ENCODE results near the gene SIPA1L3. TPM values are rescaled to one million over a fixed set of nuclear protein-coding genes. Genes with fewer than 3 reads are reported as not detected.

SIPA1L3 gene
- total and polyA plus RNA-seq, 9 of the 15 experiments (the other 6 are each of a cell fraction or from before 2014, with no cell fraction given): 0.01 to 6.1 (median 2.5) TPM

GRCh38 chr19:38034492-38034860 is 127.5 kb downstream of the SIPA1L3 start:
- Histone ChIP-seq H3K79me2 (ENCODE audit: control insufficient read depth, insufficient read depth, low read length) (no peaks in the 10 kb centered on the region), H3K4me1 (replicated peaks in 1 of 2; ENCODE audit: control insufficient read depth in 2 of 2, insufficient read depth in 2 of 2, low read length in 2 of 2) (no peaks in the 10 kb centered on the region), H2AFZ (ENCODE audit: low read depth, low read length) (no peak overlapping the region), H3K27ac (ENCODE audit: extremely low read depth, low read depth, low read length) (no peak overlapping the region), H3K27me3 (ENCODE audit: control insufficient read depth in 2 of 2, insufficient read depth in 2 of 2, low read length in 2 of 2) (peaks cover 10 to 32% of the 10 kb centered on the region in 2 experiments; a peak in 4 of 5 replicates), H3K36me3 (ENCODE audit: control insufficient read depth, insufficient read depth, low read length) (no peaks in the 10 kb centered on the region), H3K9me3 (replicated peaks; ENCODE audit: control insufficient read depth, insufficient read depth, low read depth, low read length) (no peaks in the 10 kb centered on the region), H3K9ac (ENCODE audit: insufficient read depth in 1 of 2, low read depth in 2 of 2, low read length in 2 of 2) (no peak overlapping the region), H3K4me3 (no peak overlapping the region), H3K4me2 (ENCODE audit: insufficient read depth, low read length) (no peak overlapping the region), H4K20me1 (replicated peaks; ENCODE audit: control insufficient read depth, insufficient read depth, low read length) (no peaks in the 10 kb centered on the region), H3K9me1 (ENCODE audit: control insufficient read depth, insufficient read depth, low read length) (no peaks in the 10 kb centered on the region)
- CTCF ChIA-PET (ENCODE audit: low intra/inter-chr PET ratio): no interaction called here
- no peak for DNase-seq (ENCODE audit: extremely low read depth in 1 of 4, low spot score in 3 of 4)
- no peak for TF ChIP-seq SMAD2 (IDR thresholded peaks at IDR 0.05; ENCODE audit: low read depth, low read length)
- TF ChIP-seq LARP7 (IDR thresholded peaks at IDR 0.05): no peak
- no peak for TF ChIP-seq ZNF778 (CRISPR knock-in tag; IDR thresholded peaks at IDR 0.05)
- no peak for TF ChIP-seq E2F5 (CRISPR knock-in tag; IDR thresholded peaks at IDR 0.05)
- TF ChIP-seq ZNF316 (IDR thresholded peaks at IDR 0.05): no peak
- no peak for TF ChIP-seq SFPQ (IDR thresholded peaks at IDR 0.05; ENCODE audit: low read depth, low read length)
- WGBS (ENCODE audit: insufficient coverage, low coverage, missing lambda C conversion rate): 1% methylated on average over 5 of the region's 5 CpGs
- ATAC-seq: no peak
- POLR2A ChIA-PET: interaction anchor here (1.3 kb wide), 1 partner anchor 15 kb away, joined by 3 read pairs; no protein-coding TSS in a partner anchor
- BruUV-seq (replicated peaks): no TSS peak
- in situ Hi-C loops (cut with MboI) (no loop called here), intact Hi-C loops (cut with micrococcal nuclease) (no loop called here)
- no peak for FAIRE-seq

Measured in K562 (cell line).